GM12878 (cell line): ENCODE data around the gene CDC45.

Source experiments
- ATF3 ChIP-seq: IDR thresholded peaks from 2 replicates; pipeline ENCODE4 v1.6.1; 2011; ENCODE audit warnings: low read depth, mild to moderate bottlenecking, low read length, moderate library complexity, borderline replicate concordance; ENCODE audit errors: extremely low read depth
- CREB1 ChIP-seq: IDR thresholded peaks from 2 replicates; pipeline ENCODE4 v1.6.1; 2012; ENCODE audit warnings: low read depth, mild to moderate bottlenecking, inconsistent platforms
- DPF2 ChIP-seq: fragments of 450-650 bp; IDR thresholded peaks from 2 replicates; pipeline ENCODE4 v1.6.1; 2017; ENCODE audit warnings: mild to moderate bottlenecking
- HDAC6 ChIP-seq: fragments of 200-600 bp; sonication (generic); IDR thresholded peaks from one replicate; pipeline ENCODE4 v1.8.0; 2017; ENCODE audit warnings: antibody characterized with exemption; ENCODE audit not compliant: unreplicated experiment
- POLR2AphosphoS2 ChIP-seq: IDR thresholded peaks from 2 replicates; pipeline ENCODE4 v1.6.1; 2011; ENCODE audit warnings: low read depth, mild to moderate bottlenecking, low read length, improper control_type of control experiment, moderate library complexity
- RAD21 ChIP-seq: IDR thresholded peaks from 2 replicates; pipeline ENCODE4 v1.6.1; 2011; ENCODE audit warnings: mild to moderate bottlenecking, low read depth, low read length, moderate library complexity; ENCODE audit not compliant: insufficient read depth
- RCOR1 ChIP-seq: conservative IDR thresholded peaks from 2 replicates; pipeline ENCODE4 v1.6.1; 2012; ENCODE audit warnings: low read depth, low read length, improper control_type of control experiment
- STAT1 ChIP-seq: fragments of 450-650 bp; conservative IDR thresholded peaks from 2 replicates; pipeline ENCODE4 v1.6.1; 2014; ENCODE audit warnings: antibody characterized with exemption, mild to moderate bottlenecking
- YY1 ChIP-seq: IDR thresholded peaks from 2 replicates; pipeline ENCODE4 v1.6.1; 2011; ENCODE audit warnings: low read depth, mild to moderate bottlenecking, low read length
- TF ChIP-seq, protein P1 (sequence below), 3 experiments: IDR thresholded peaks in 2 of 3; conservative IDR thresholded peaks in 1 of 3; 2 replicates each; pipeline ENCODE4 v1.5.1; 2011; ENCODE audit warnings: low read depth in 3 of 3, low read length in 3 of 3, mild to moderate bottlenecking in 3 of 3, control low read depth in 2 of 3, moderate library complexity in 2 of 3, inconsistent platforms in 1 of 3, mixed read lengths in 1 of 3; ENCODE audit not compliant: control insufficient read depth in 2 of 3, insufficient read depth in 1 of 3; ENCODE audit errors: extremely low read depth in 1 of 3
- TF ChIP-seq, protein P2 (sequence below): fragments of 450-650 bp; IDR thresholded peaks from 2 replicates; pipeline ENCODE4 v1.6.1; 2017; ENCODE audit warnings: mild to moderate bottlenecking

DNA sequence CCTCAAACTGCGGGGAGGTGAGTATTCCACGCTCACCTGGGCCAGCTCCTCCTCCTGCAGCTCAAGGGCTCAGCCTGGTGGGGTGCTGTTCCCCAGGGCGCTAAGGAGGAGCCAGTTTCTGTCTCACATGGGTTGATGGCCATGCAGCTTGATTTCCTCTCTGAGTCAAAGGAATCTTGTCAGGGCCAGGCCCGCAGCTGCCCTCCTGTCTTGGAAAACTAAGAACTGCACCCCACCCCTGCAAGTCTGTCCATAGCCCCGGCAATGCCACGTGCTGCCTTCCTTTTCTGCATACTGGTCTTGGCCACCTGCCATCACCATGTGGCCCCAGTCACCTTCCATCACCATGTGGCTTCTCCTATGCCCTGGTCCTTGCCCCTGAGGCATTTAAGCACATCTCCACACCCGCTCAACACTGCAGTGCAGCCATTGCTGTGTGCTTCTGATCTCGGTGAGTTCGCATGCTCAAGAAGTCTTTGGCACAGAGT, 79.6 kb downstream of the CDC45 start:
- TF ChIP-seq, protein P1, sequence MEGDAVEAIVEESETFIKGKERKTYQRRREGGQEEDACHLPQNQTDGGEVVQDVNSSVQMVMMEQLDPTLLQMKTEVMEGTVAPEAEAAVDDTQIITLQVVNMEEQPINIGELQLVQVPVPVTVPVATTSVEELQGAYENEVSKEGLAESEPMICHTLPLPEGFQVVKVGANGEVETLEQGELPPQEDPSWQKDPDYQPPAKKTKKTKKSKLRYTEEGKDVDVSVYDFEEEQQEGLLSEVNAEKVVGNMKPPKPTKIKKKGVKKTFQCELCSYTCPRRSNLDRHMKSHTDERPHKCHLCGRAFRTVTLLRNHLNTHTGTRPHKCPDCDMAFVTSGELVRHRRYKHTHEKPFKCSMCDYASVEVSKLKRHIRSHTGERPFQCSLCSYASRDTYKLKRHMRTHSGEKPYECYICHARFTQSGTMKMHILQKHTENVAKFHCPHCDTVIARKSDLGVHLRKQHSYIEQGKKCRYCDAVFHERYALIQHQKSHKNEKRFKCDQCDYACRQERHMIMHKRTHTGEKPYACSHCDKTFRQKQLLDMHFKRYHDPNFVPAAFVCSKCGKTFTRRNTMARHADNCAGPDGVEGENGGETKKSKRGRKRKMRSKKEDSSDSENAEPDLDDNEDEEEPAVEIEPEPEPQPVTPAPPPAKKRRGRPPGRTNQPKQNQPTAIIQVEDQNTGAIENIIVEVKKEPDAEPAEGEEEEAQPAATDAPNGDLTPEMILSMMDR (IDR thresholded peaks at IDR 0.05 in 2 of 3, conservative IDR thresholded peaks at IDR 0.05 in 1 of 3; ENCODE audit: control insufficient read depth in 2 of 3, extremely low read depth in 1 of 3, insufficient read depth in 1 of 3, low read depth in 3 of 3, low read length in 3 of 3) = 0 out of 6 replicates have a peak, but pooled peaks of 2 of the 3 experiments have one; percentile 3 to 8
- TF ChIP-seq CREB1 (no peak), ATF3 (no peak), YY1 (no peak), RCOR1 (no peak), RAD21 (no peak), STAT1 (no peak), DPF2 (no peak), HDAC6 (no peak), POLR2AphosphoS2 (no peak)
- TF ChIP-seq, protein P2, sequence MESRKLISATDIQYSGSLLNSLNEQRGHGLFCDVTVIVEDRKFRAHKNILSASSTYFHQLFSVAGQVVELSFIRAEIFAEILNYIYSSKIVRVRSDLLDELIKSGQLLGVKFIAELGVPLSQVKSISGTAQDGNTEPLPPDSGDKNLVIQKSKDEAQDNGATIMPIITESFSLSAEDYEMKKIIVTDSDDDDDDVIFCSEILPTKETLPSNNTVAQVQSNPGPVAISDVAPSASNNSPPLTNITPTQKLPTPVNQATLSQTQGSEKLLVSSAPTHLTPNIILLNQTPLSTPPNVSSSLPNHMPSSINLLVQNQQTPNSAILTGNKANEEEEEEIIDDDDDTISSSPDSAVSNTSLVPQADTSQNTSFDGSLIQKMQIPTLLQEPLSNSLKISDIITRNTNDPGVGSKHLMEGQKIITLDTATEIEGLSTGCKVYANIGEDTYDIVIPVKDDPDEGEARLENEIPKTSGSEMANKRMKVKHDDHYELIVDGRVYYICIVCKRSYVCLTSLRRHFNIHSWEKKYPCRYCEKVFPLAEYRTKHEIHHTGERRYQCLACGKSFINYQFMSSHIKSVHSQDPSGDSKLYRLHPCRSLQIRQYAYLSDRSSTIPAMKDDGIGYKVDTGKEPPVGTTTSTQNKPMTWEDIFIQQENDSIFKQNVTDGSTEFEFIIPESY = no peak
